Stimulated activated CD4-positive, alpha-beta T cell treated with anti-CD3 and anti-CD28 coated beads, Interleukin-1b, Interleukin-23, amount 100 ng/mL, for 4 hours (primary cell): ENCODE measurements around the gene GTF3C4.
"Not testable (repeated sequence)": the region's sequence is repeated elsewhere in the genome, so short reads cannot be mapped to it uniquely, and the experiment has no call there.

Experiments used
- DNase-seq, 2 donors: peaks; one replicate each; pipeline ENCODE4 v3.0.0-alpha.2; 2020; ENCODE audit warnings: low read depth in 2 of 2

GTF3C4 gene

GRCh38 chr9:132698989-132699388 lies 28.7 kb downstream of the GTF3C4 start:
- no peak for DNase-seq

GRCh38 chr9:132699956-132700355 lies 29.7 kb downstream of the GTF3C4 start:
- DNase-seq = no peak

GRCh38 chr9:132702254-132702653 lies 32.0 kb downstream of the GTF3C4 start:
- DNase-seq = no peak

GRCh38 chr9:132703336-132703735 lies 33.1 kb downstream of the GTF3C4 start:
- no peak for DNase-seq

GRCh38 chr9:132708239-132708638 lies 38.0 kb downstream of the GTF3C4 start:
- DNase-seq = no peak

GRCh38 chr9:132708769-132709430 lies 38.6 kb downstream of the GTF3C4 start:
- DNase-seq = no peak

- DNase-seq = no peak
These were observed 40.1 kb downstream of the GTF3C4 start for GRCh38 chr9:132710333-132710732.

GRCh38 chr9:132711152-132711551 lies 40.9 kb downstream of the GTF3C4 start:
- DNase-seq = not testable (repeated sequence)

- no peak for DNase-seq
These were observed 41.6 kb downstream of the GTF3C4 start for GRCh38 chr9:132711846-132712245.

GRCh38 chr9:132712753-132713152 lies 42.5 kb downstream of the GTF3C4 start:
- DNase-seq = no peak

GRCh38 chr9:132716007-132716406 lies 45.7 kb downstream of the GTF3C4 start:
- no peak for DNase-seq

- DNase-seq = no peak
These were observed 47.2 kb downstream of the GTF3C4 start for GRCh38 chr9:132717326-132717945.

GRCh38 chr9:132718381-132718928 lies 48.2 kb downstream of the GTF3C4 start:
- not testable (repeated sequence) for DNase-seq

- no peak for DNase-seq
These were observed 51.4 kb downstream of the GTF3C4 start for GRCh38 chr9:132721661-132722060.

- DNase-seq = no peak
These were observed 52.4 kb downstream of the GTF3C4 start for GRCh38 chr9:132722564-132723065.

GRCh38 chr9:132723809-132724208 lies 53.5 kb downstream of the GTF3C4 start:
- no peak for DNase-seq

GRCh38 chr9:132725306-132725705 lies 55.0 kb downstream of the GTF3C4 start:
- DNase-seq = no peak

GRCh38 chr9:132726576-132727130 lies 56.4 kb downstream of the GTF3C4 start:
- no peak for DNase-seq

GRCh38 chr9:132728071-132728470 lies 57.8 kb downstream of the GTF3C4 start:
- DNase-seq = no peak

- DNase-seq = no peak
These were observed 58.2 kb downstream of the GTF3C4 start for GRCh38 chr9:132728497-132728896.

- DNase-seq = no peak
These were observed 59.1 kb downstream of the GTF3C4 start for GRCh38 chr9:132729235-132729890.
